ENCODE measurements around the gene LRRFIP1.

- TF ChIP-seq CTCF (IDR thresholded peaks at IDR 0.05; ENCODE audit: low read depth, low read length, poor library complexity, severe bottlenecking) (no peak), EZH2phosphoT487 (IDR thresholded peaks at IDR 0.05; ENCODE audit: borderline replicate concordance, low read length) (no peak)
These were observed 17.0 kb downstream of the LRRFIP1 start for GRCh38 chr2:237644381-237644703.
